DOHH2 (cell line): ENCODE results near the gene NPL.

Source experiments
- H3F3A ChIP-seq: fragments of 200-600 bp; sonication (generic), shearing (Covaris generic); 2 replicates; pipeline ENCODE4 v1.6.0; 2016; ENCODE audit warnings: antibody characterized with exemption, mild to moderate bottlenecking; ENCODE audit not compliant: control insufficient read depth, insufficient read depth
- H3K27ac ChIP-seq: fragments of 200-600 bp; sonication (generic); 2 replicates; pipeline ENCODE4 v1.5.1; 2014; ENCODE audit warnings: low read depth, mild to moderate bottlenecking, low read length, moderate library complexity
- H3K27me3 ChIP-seq: fragments of 200-600 bp; sonication (generic); 2 replicates; pipeline ENCODE4 v1.6.1; 2014; ENCODE audit warnings: mild to moderate bottlenecking, low read length, mixed read lengths; ENCODE audit not compliant: control insufficient read depth
- H3K36me3 ChIP-seq: fragments of 200-600 bp; sonication (generic); 2 replicates; pipeline ENCODE4 v1.6.1; 2014; ENCODE audit warnings: mild to moderate bottlenecking, low read length, moderate library complexity, mixed read lengths; ENCODE audit not compliant: control insufficient read depth
- H3K4me1 ChIP-seq: fragments of 200-600 bp; sonication (generic); 2 replicates; pipeline ENCODE4 v1.6.1; 2014; ENCODE audit warnings: mild to moderate bottlenecking, low read length, mixed read lengths; ENCODE audit not compliant: control insufficient read depth
- H3K4me2 ChIP-seq: fragments of 200-600 bp; sonication (generic); 2 replicates; pipeline ENCODE4 v1.6.0; 2014; ENCODE audit warnings: mild to moderate bottlenecking, low read length, moderate library complexity
- H3K4me3 ChIP-seq: fragments of 200-600 bp; sonication (generic); 2 replicates; pipeline ENCODE4 v1.5.1; 2014; ENCODE audit warnings: mild to moderate bottlenecking, low read length, mixed read lengths
- H3K79me2 ChIP-seq: fragments of 200-600 bp; sonication (generic); 2 replicates; pipeline ENCODE4 v1.6.1; 2014; ENCODE audit warnings: mild to moderate bottlenecking, low read length, mixed read lengths; ENCODE audit not compliant: control insufficient read depth
- H3K9me2 ChIP-seq: fragments of 200-600 bp; sonication (generic); replicated peaks from 2 replicates; pipeline ENCODE4 v1.6.1; 2014; ENCODE audit warnings: mild to moderate bottlenecking, low read length, mixed read lengths; ENCODE audit not compliant: control insufficient read depth
- H3K9me3 ChIP-seq: fragments of 200-600 bp; sonication (generic); 2 replicates; pipeline ENCODE4 v1.6.1; 2014; ENCODE audit warnings: antibody characterized with exemption, low read length, mixed read lengths; ENCODE audit not compliant: control insufficient read depth, insufficient read depth
- H4K20me1 ChIP-seq: fragments of 200-600 bp; sonication (generic); 2 replicates; pipeline ENCODE4 v1.6.0; 2014; ENCODE audit warnings: low read depth, mild to moderate bottlenecking, antibody characterized with exemption, low read length, moderate library complexity; ENCODE audit not compliant: control insufficient read depth, insufficient read depth
- CTCF ChIP-seq: fragments of 200-600 bp; sonication (generic); IDR thresholded peaks from one replicate; pipeline ENCODE4 v1.5.1; 2014; ENCODE audit warnings: antibody characterized with exemption, mild to moderate bottlenecking, low read depth, low read length; ENCODE audit not compliant: poor library complexity, severe bottlenecking
- EZH2phosphoT487 ChIP-seq: fragments of 200-600 bp; sonication (generic); IDR thresholded peaks from 2 replicates; pipeline ENCODE4 v1.6.1; 2017; ENCODE audit warnings: borderline replicate concordance, mild to moderate bottlenecking, antibody characterized with exemption, low read length, moderate library complexity, mixed read lengths

Gene NPL

GRCh38 chr1:182847105-182847504 is 57.5 kb downstream of the NPL start:
- Histone ChIP-seq H3K27ac (no peak overlapping the region), H3K9me2 (no peaks in the 10 kb centered on the region), H3K79me2 (peaks cover 100% of the 10 kb centered on the region), H3K4me2 (no peak overlapping the region), H3K36me3 (peaks cover 99% of the 10 kb centered on the region), H4K20me1 (peaks cover 53% of the 10 kb centered on the region), H3K27me3 (no peaks in the 10 kb centered on the region), H3F3A (peaks cover 14% of the 10 kb centered on the region), H3K4me1 (peaks cover 8% of the 10 kb centered on the region), H3K9me3 (no peaks in the 10 kb centered on the region), H3K4me3 (no peak overlapping the region)
- TF ChIP-seq CTCF = no peak
- no peak for TF ChIP-seq EZH2phosphoT487

GRCh38 chr1:182848736-182849135 is 59.2 kb downstream of the NPL start:
- Histone ChIP-seq H4K20me1 (peaks cover 48% of the 10 kb centered on the region), H3K4me2 (no peak overlapping the region), H3K9me3 (no peaks in the 10 kb centered on the region), H3K4me3 (no peak overlapping the region), H3K9me2 (no peaks in the 10 kb centered on the region), H3K27me3 (no peaks in the 10 kb centered on the region), H3F3A (peaks cover 10% of the 10 kb centered on the region), H3K4me1 (no peaks in the 10 kb centered on the region), H3K79me2 (peaks cover 100% of the 10 kb centered on the region), H3K27ac (no peak overlapping the region), H3K36me3 (peaks cover 99% of the 10 kb centered on the region)
- no peak for TF ChIP-seq EZH2phosphoT487
- no peak for TF ChIP-seq CTCF

- TF ChIP-seq CTCF (no peak), EZH2phosphoT487 (no peak)
- no peaks in the 10 kb centered on the region for H3K27me3 ChIP-seq
- no peak overlapping the region for H3K27ac ChIP-seq
- no peaks in the 10 kb centered on the region for H3K9me3 ChIP-seq
- H3K4me3 ChIP-seq = no peak overlapping the region
- H3K36me3 ChIP-seq = peaks cover 99% of the 10 kb centered on the region
- peaks cover 98% of the 10 kb centered on the region for H3K79me2 ChIP-seq
- H3K9me2 ChIP-seq = no peaks in the 10 kb centered on the region
- peaks cover 52% of the 10 kb centered on the region for H4K20me1 ChIP-seq
- H3F3A ChIP-seq = peaks cover 14% of the 10 kb centered on the region
- no peak overlapping the region for H3K4me2 ChIP-seq
- H3K4me1 ChIP-seq = no peaks in the 10 kb centered on the region
Measured at GRCh38 chr1:182850319-182850718, 60.7 kb downstream of the NPL start.

GRCh38 chr1:182851825-182852224 is 62.3 kb downstream of the NPL start:
- TF ChIP-seq EZH2phosphoT487 (no peak), CTCF (no peak)

More at GRCh38 chr1:182851825-182852224, 62.3 kb downstream of the NPL start:
- no peak overlapping the region for H3K4me2 ChIP-seq
- peaks cover 93% of the 10 kb centered on the region for H3K79me2 ChIP-seq
- no peaks in the 10 kb centered on the region for H3K9me3 ChIP-seq
- peaks cover 14% of the 10 kb centered on the region for H3F3A ChIP-seq
- H3K27me3 ChIP-seq = no peaks in the 10 kb centered on the region
- no peak overlapping the region for H3K27ac ChIP-seq
- no peaks in the 10 kb centered on the region for H3K9me2 ChIP-seq
- H3K4me3 ChIP-seq = no peak overlapping the region
- peaks cover 48% of the 10 kb centered on the region for H4K20me1 ChIP-seq
- H3K4me1 ChIP-seq = no peaks in the 10 kb centered on the region
- H3K36me3 ChIP-seq = peaks cover 99% of the 10 kb centered on the region
